ENCODE data around the gene TENM3.

GRCh38 chr4:182297659-182298058 lies 54.5 kb downstream of the TENM3 start:
- TF ChIP-seq TOX (CRISPR knock-in tag; IDR thresholded peaks at IDR 0.05; ENCODE audit: borderline replicate concordance) (no peak), TSHZ2 (CRISPR knock-in tag; IDR thresholded peaks at IDR 0.05) (no peak), PPARA (CRISPR knock-in tag; IDR thresholded peaks at IDR 0.05; ENCODE audit: borderline replicate concordance) (no peak), ARNTL (CRISPR knock-in tag; IDR thresholded peaks at IDR 0.05; ENCODE audit: borderline replicate concordance, low read depth) (no peak), GLIS3 (CRISPR knock-in tag; IDR thresholded peaks at IDR 0.05) (no peak), ZNF8 (CRISPR knock-in tag; IDR thresholded peaks at IDR 0.05) (no peak), ZNF565 (CRISPR knock-in tag; conservative IDR thresholded peaks at IDR 0.05; ENCODE audit: low read depth) (no peak), ZC3H10 (CRISPR knock-in tag; IDR thresholded peaks at IDR 0.05) (no peak), ZFP30 (CRISPR knock-in tag; IDR thresholded peaks at IDR 0.05) (no peak), BACH2 (CRISPR knock-in tag; IDR thresholded peaks at IDR 0.05; ENCODE audit: borderline replicate concordance) (no peak), ZFP3 (CRISPR knock-in tag; IDR thresholded peaks at IDR 0.05) (no peak), PATZ1 (CRISPR knock-in tag; IDR thresholded peaks at IDR 0.05; ENCODE audit: borderline replicate concordance) (no peak), CREB5 (CRISPR knock-in tag; IDR thresholded peaks at IDR 0.05; ENCODE audit: low read depth) (no peak), TCF4 (CRISPR knock-in tag; IDR thresholded peaks at IDR 0.05; ENCODE audit: borderline replicate concordance) (no peak)
